Medulla oblongata (tissue), 1 donor: Measurements from ENCODE around the gene CLDN15.
"Not testable (repeated sequence)": the region's sequence is repeated elsewhere in the genome, so short reads cannot be mapped to it uniquely, and the experiment has no call there.

Experiments
- DNase-seq: peaks from one replicate; pipeline ENCODE4 v3.0.0-alpha.2; 2015; ENCODE audit errors: extremely low spot score

CLDN15 gene

GRCh38 chr7:101237206-101238067 is at the start of gene CLDN15:
CLDN15 (minus strand) TSS chr7:101237802; CDS start chr7:101237581, 221 bp downstream.
- DNase-seq = peak; percentile 60

- no peak for DNase-seq
Observed at GRCh38 chr7:101287032-101287431, 49.4 kb upstream of the CLDN15 start.

- DNase-seq = not testable (repeated sequence)
Observed at GRCh38 chr7:101285880-101286279, 48.3 kb upstream of the CLDN15 start.

GRCh38 chr7:101285171-101285570 is 47.6 kb upstream of the CLDN15 start:
- no peak for DNase-seq

- not testable (repeated sequence) for DNase-seq
Observed at GRCh38 chr7:101280912-101281311, 43.3 kb upstream of the CLDN15 start.

- DNase-seq = no peak
Observed at GRCh38 chr7:101278461-101279292, 41.1 kb upstream of the CLDN15 start.

- DNase-seq = no peak
Observed at GRCh38 chr7:101277155-101277554, 39.6 kb upstream of the CLDN15 start.

- no peak for DNase-seq
Observed at GRCh38 chr7:101273206-101273605, 35.6 kb upstream of the CLDN15 start.

- peak; percentile 62 for DNase-seq
Observed at GRCh38 chr7:101271021-101271420, 33.4 kb upstream of the CLDN15 start.

GRCh38 chr7:101269664-101270063 is 32.1 kb upstream of the CLDN15 start:
- no peak for DNase-seq

- DNase-seq = no peak
Observed at GRCh38 chr7:101265622-101266516, 28.3 kb upstream of the CLDN15 start.

- not testable (repeated sequence) for DNase-seq
Observed at GRCh38 chr7:101264102-101264706, 26.6 kb upstream of the CLDN15 start.

- DNase-seq = no peak
Observed at GRCh38 chr7:101258243-101258731, 20.7 kb upstream of the CLDN15 start.

- DNase-seq = no peak
Observed at GRCh38 chr7:101255796-101256195, 18.2 kb upstream of the CLDN15 start.

GRCh38 chr7:101253199-101253598 is 15.6 kb upstream of the CLDN15 start:
- DNase-seq = not testable (repeated sequence)

- peak; percentile 98 for DNase-seq
Observed at GRCh38 chr7:101251871-101252659, 14.5 kb upstream of the CLDN15 start.

GRCh38 chr7:101250324-101250723 is 12.7 kb upstream of the CLDN15 start:
- DNase-seq = no peak

GRCh38 chr7:101248276-101248675 is 10.7 kb upstream of the CLDN15 start:
- no peak for DNase-seq

GRCh38 chr7:101245147-101245668 is 7.6 kb upstream of the CLDN15 start:
- no peak for DNase-seq
